H1 (cell line): Measurements from ENCODE around the gene CANT1.

Source experiments
- CTCF ChIP-seq, 3 experiments: IDR thresholded peaks; 1 replicate in 2 of 3; 2 replicates in 1 of 3; pipeline versions ENCODE4 v1.5.1 to v1.6.1; 2011; ENCODE audit warnings: low read length in 3 of 3, mild to moderate bottlenecking in 3 of 3, inconsistent platforms in 2 of 3, low read depth in 1 of 3, moderate library complexity in 1 of 3; ENCODE audit not compliant: insufficient read depth in 1 of 3; ENCODE audit errors: control extremely low read depth in 1 of 3
- GABPA ChIP-seq: IDR thresholded peaks from 2 replicates; pipeline ENCODE4 v1.6.1; 2011; ENCODE audit warnings: mild to moderate bottlenecking, low read length, moderate library complexity, borderline replicate concordance; ENCODE audit not compliant: insufficient read depth
- JUND ChIP-seq: IDR thresholded peaks from 2 replicates; pipeline ENCODE4 v1.6.1; 2011; ENCODE audit warnings: mild to moderate bottlenecking, improper control_type of control experiment, low read length
- POLR2A ChIP-seq, 2 experiments: IDR thresholded peaks; 1 replicate in 1 of 2; 2 replicates in 1 of 2; pipeline ENCODE4 v1.6.1; 2011; ENCODE audit warnings: low read depth in 2 of 2, low read length in 2 of 2, mild to moderate bottlenecking in 2 of 2; ENCODE audit errors: control extremely low read depth in 1 of 2
- POLR2AphosphoS5 ChIP-seq: IDR thresholded peaks from 2 replicates; pipeline ENCODE4 v1.6.1; 2011; ENCODE audit warnings: low read depth, low read length
- RFX5 ChIP-seq: IDR thresholded peaks from 2 replicates; pipeline ENCODE4 v1.6.1; 2011; ENCODE audit warnings: low read depth, low read length, improper control_type of control experiment, borderline replicate concordance
- TAF1 ChIP-seq: IDR thresholded peaks from 2 replicates; pipeline ENCODE4 v1.6.1; 2011; ENCODE audit warnings: mild to moderate bottlenecking, low read depth, low read length
- TBP ChIP-seq: IDR thresholded peaks from 2 replicates; pipeline ENCODE4 v1.6.1; 2011; ENCODE audit warnings: low read depth, low read length, improper control_type of control experiment

- TF ChIP-seq CTCF (IDR thresholded peaks at IDR 0.05; ENCODE audit: control extremely low read depth in 1 of 3, insufficient read depth in 1 of 3, low read depth in 1 of 3, low read length in 3 of 3) (no peak), TAF1 (no peak), RFX5 (no peak), TBP (no peak), POLR2A (IDR thresholded peaks at IDR 0.05; ENCODE audit: control extremely low read depth in 1 of 2, low read depth in 2 of 2, low read length in 2 of 2) (no peak), GABPA (no peak), JUND (no peak), POLR2AphosphoS5 (no peak)
Measured at GRCh38 chr17:78981010-78981888, 28.3 kb downstream of the CANT1 start.
